Tibial nerve (tissue), 3 donors: Measurements from ENCODE around the gene CGREF1.

Experiments used
- CTCF ChIP-seq, 5 experiments: fragments of 200-600 bp in 3 of 5; fragments of 450-650 bp in 2 of 5; sonication (generic) in 3 of 5; IDR thresholded peaks; one replicate each; pipeline ENCODE4 v1.5.1; 2016 to 2019; ENCODE audit warnings: antibody characterized with exemption in 5 of 5, mild to moderate bottlenecking in 3 of 5, moderate library complexity in 2 of 5
- POLR2A ChIP-seq, 2 donors: fragments of 450-650 bp; IDR thresholded peaks; one replicate each; pipeline ENCODE4 v1.6.1; 2017; ENCODE audit warnings: antibody characterized with exemption in 2 of 2, mild to moderate bottlenecking in 2 of 2, moderate library complexity in 2 of 2

DNA sequence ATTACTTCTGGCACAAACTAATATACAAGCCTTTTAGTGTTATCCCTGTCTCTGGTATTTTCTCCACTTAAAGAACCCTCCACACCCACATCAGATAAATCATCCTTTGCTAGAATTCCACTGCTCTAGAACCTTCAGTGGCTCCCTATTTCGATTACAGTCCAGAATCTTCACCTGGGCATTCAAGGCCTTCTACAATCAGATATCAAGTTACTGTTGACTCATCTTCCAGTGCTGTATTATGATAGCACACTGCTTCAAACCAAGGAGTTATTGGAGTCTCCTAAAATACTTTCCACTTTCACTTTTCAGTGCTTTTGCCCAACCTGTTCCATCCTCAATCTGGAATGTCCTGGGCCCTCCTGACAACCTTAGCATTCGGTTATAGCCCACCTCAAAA is 3.4 kb downstream of the CGREF1 start:
- TF ChIP-seq POLR2A (IDR thresholded peaks at IDR 0.05) (no peak), CTCF (IDR thresholded peaks at IDR 0.05) (no peak)
